ENCODE measurements around the gene MAN2B2.

Gene MAN2B2

DNA sequence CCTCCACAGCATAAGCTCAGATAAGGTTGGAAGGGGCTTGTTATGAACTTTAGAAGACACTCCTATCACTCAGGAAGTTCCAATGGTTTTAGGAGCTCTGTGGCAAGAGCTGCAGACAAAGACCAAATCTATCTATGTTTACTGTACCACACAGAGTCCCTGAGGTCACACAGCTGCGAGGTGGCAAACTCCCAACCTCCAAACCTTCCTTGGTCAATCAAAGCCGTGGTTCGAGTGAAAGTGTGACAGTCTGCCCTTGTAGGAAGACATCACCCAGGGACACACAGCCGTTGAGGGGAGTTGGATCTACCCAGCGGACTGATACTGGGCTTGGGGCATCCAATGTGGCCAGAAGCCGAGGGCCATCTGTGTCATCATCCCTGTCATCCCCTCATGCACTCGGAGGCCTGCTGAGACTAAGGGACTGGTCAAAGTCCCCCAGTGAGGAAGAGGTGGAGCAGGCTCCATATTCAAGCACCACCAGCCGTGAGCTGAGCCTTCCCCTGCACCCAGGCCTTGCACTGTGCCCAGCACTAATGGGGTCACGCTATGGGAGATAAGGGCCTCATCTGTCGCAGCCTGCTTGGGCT lies 26.8 kb downstream of the MAN2B2 start:
- TF ChIP-seq CTCF (conservative IDR thresholded peaks at IDR 0.05; ENCODE audit: low read length), result no peak
- no peak overlapping the region for H3K4me3 ChIP-seq (ENCODE audit: low read length)
- DNase-seq (ENCODE audit: low read depth), result no peak

DNA sequence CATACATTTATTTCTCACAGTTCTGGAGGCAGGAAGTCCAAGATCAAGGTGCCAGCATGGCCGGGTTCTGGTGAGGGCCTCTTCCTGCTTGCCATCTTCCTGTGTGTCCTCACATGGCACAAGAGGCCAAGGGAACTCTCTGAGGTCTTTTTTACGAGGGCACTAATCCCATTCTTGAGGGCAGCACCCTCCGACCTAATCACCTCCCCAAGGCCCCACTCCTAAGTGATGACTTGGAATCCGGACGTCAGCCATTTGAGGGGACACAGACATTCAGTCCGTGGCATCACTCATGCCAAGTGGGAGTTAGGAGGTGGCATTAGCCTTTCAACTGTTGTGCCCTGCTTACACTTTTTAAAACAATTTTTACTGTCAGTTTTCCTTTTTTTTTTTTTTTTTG lies 27.3 kb downstream of the MAN2B2 start:
- H3K4me3 ChIP-seq (ENCODE audit: low read length), result no peak overlapping the region
- TF ChIP-seq CTCF (conservative IDR thresholded peaks at IDR 0.05; ENCODE audit: low read length), result no peak
- no peak for DNase-seq (ENCODE audit: low read depth)

DNA sequence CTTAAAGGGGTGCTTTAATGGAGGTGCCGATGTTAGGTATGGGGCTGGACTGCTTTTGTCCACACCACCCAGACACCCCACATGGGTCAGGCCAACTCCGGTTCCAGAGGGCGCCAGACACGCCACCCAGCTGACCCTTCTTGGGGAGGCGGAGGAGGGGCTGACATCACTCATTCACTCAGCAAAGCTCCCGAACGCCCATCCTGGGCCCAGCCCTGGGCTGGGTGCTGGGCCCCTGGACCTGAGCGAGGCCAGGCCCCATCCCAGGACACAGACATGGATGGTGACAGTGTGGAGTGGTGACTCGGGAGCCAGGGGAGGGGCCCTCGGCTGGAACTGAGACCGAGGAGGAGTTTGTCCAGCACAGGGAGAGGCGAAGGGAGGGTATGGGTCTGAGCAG lies 28.1 kb downstream of the MAN2B2 start:
- no peak for TF ChIP-seq CTCF (conservative IDR thresholded peaks at IDR 0.05; ENCODE audit: low read length)
- H3K4me3 ChIP-seq (ENCODE audit: low read length), result no peak overlapping the region
- DNase-seq (ENCODE audit: low read depth), result no peak

DNA sequence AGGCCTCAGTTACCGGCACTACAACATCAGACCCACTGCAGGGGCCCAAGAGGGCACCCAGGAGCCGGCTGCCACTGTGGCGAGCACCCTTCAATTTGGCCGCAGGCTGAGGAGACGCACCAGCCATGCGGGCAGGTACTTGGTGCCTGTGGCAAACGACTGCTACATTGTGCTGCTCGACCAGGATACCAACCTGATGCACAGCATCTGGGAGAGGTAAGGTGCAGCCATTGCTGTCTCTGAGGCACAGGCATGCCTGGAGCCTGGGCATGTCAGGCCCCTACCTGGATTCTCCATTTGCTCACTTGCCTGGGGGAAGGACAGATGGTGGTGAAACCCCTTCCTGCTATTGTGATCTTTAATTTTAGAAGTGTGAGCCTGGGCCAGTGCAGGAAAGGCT lies 30.1 kb downstream of the MAN2B2 start:
- no peak for DNase-seq (ENCODE audit: low read depth)
- TF ChIP-seq CTCF (conservative IDR thresholded peaks at IDR 0.05; ENCODE audit: low read length), result no peak
- no peak overlapping the region for H3K4me3 ChIP-seq (ENCODE audit: low read length)

- DNase-seq (ENCODE audit: low read depth), result no peak
- no peak for TF ChIP-seq CTCF (conservative IDR thresholded peaks at IDR 0.05; ENCODE audit: low read length)
Observed at GRCh38 chr4:6605605-6606004, 30.6 kb downstream of the MAN2B2 start.

DNA sequence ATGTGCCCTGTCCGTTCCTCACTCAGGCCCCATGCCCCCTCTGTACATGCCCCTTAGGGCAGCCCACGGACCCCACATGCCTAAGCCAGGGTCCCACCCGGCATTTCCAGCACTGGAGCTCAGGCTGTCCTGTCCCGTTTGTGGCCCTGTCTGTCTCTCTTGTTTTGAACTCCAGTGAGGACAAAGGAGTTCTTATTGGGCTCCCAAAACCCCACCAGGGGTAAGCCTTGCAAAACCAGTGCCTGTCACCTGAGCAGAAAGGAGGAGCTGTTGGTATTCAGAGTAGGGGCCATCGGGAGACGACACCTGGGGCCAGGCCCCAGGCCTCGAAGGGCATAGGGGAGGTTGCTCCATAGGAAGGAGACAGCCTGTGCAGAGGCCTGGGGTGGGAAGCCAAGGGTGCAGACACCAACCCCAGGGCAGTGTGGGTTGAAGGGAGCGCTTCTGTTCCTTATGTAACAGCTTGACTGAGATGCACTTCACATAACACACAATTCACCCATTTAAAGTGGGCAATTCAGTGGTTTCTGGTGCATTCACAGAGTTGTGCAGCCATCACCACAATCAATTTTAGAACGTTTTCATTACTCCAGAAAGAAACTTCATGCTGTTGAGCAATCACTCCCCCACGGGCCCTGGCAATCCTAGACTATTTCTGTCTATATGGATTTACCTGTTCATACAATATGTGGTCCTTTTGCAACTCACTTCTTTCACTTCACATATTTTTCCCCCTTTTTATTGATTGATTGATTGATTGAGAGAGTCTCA lies 31.7 kb downstream of the MAN2B2 start:
- TF ChIP-seq CTCF (conservative IDR thresholded peaks at IDR 0.05; ENCODE audit: low read length), result no peak
- H3K4me3 ChIP-seq (ENCODE audit: low read length), result no peak overlapping the region

More at GRCh38 chr4:6605605-6606004, 30.6 kb downstream of the MAN2B2 start:
- no peak overlapping the region for H3K4me3 ChIP-seq (ENCODE audit: low read length)

More for the DNA sequence above, 31.7 kb downstream of the MAN2B2 start:
- DNase-seq (ENCODE audit: low read depth), result no peak
